GM21360 (cell line): ENCODE data around the gene FBLN5.

Experiments
- ATAC-seq: cut with Tn5 transposase; IDR thresholded peaks from one replicate; pipeline ENCODE4 v1.9.1; 2021; ENCODE audit warnings: mild to moderate bottlenecking, moderate library complexity; ENCODE audit not compliant: unreplicated experiment

The FBLN5 gene

DNA sequence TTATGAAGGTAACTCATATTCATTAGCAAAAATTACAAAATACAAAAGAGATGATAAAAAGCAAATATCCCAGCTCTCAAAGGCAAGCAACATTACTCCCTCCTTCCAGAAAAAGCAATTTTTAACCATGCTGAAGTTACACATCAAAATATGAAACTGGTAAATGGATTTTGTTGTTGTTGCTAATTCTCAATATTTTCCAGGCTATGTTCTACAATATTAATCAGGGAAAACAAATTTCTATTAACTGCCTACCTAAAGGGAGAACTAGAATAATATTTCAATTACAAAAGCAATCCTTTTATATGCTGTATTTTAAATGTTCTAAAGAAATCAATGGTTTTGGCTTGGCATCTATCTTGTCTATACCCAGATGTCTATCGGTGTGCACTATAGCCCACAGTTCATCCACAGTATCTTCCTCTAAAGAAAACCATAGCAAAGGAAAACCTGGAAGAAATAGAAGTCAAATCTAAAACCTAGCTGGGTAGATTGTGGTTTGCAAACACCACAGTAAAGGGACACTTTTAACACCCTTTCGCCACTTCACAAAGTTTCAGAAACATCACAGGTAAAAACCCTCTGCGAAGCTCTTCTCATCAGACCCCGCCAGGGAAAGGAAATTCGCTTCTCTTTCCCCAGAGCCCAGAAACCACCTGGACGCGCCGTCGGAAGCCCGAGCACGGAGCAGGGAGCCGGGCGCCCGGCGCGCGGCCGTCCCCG is 112.1 kb downstream of the FBLN5 start:
- ATAC-seq = no peak

DNA sequence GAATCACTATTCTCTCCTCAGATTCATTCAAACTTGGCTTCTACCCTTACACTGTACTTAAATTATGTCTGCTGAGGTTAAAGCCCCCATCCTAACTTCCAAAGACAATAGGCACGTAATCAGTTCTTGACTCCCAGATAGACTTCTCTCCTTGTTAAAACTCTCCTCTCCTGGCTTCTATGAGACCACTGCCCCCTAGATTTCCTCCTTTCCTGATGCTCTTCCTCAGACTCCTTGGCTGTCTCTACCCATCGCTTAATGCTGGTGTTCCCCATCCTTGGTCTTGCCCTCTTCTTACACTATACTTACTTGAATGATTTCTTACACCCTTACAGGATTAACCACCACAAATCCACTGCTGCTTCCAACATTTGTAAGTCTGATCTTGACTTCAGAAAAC is 112.9 kb downstream of the FBLN5 start:
- ATAC-seq = no peak

DNA sequence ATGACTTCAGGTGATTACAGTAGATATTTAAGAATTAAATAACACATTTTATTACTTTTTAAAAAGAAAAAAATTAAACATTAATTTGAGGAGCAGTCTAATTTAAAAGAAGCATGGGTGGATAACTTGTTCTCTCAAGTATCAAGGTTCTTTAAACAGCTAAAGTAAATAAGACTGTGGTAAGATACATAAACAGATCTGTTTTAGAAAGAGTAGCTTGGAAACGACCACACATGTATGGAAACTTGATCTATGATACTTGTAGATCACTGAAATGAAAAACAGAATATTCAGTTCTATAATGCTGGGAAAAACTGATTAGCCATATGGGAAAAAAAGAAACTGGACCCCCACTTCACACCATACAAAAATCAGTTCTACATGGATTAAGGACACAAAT is 116.2 kb downstream of the FBLN5 start:
- no peak for ATAC-seq

DNA sequence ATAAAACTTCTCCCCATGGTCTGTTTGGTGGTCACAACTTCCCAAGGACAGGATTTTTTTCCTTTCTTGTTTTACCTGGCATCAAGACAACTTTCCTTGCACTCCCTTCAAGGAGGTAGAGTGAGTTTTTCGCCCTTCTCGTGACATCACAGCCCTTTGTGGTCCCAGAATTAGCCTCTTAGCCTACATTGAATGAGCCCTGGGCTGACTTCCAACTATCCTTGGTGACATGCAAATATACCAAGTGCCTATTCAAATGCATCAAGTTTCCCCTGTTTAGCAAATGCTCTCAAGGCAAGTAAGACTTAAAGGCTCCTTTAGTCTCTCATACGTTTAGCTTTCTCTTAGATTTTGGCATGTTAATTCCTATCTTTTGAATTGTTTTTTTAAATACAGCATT is 116.7 kb downstream of the FBLN5 start:
- ATAC-seq = peak; percentile 80

DNA sequence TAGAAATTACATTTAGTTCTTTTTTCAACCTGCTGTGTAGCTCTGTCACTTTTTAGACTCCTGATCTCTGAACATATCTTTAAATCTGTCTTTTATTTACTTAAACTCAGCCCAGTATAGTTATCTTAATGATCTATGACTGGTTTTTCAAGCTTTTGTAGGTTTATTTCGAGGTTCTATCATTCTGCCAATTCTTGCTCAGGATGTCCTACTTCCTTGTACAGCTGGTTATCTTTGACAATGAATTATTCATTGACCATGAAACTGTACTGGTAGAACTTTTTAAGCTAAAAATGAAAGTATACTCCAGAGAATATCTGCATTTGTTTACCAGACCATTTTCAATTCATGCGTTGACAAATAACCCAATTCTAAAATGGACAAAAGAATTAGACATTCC is 118.0 kb downstream of the FBLN5 start:
- no peak for ATAC-seq

DNA sequence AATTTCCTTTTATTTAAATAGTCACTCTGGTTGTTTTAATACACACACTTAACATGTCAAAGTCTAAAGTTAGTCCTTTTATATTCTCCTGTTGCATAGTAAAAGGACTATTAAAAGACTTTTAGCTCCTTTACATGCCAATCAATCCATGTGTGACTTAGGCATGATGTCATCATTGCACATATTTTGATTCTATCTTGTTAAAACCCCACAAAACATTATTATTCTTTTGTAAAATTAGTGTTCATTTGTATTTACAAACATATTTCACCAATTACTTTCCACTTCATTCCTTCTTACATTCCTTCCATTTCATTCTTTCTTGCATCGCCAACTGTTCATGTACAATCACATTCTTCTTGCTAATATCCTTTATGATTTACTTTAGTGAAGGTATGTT is 119.7 kb downstream of the FBLN5 start:
- ATAC-seq = no peak
